HEK293 (cell line): ENCODE measurements around the gene ASB6.

Experiments used
- CTCF ChIP-seq: fragments of 450-650 bp; formaldehyde crosslinking; IDR thresholded peaks from 2 replicates; pipeline ENCODE4 v1.5.1; 2016; ENCODE audit warnings: missing biosample characterization, missing genetic modification characterization
- GLIS2 ChIP-seq: fragments of 450-650 bp; formaldehyde crosslinking; IDR thresholded peaks from 2 replicates; pipeline ENCODE4 v1.5.1; 2016; ENCODE audit warnings: missing biosample characterization, missing genetic modification characterization
- TCF7L2 ChIP-seq: IDR thresholded peaks from 2 replicates; pipeline ENCODE4 v1.6.1; 2011; ENCODE audit warnings: low read depth, mild to moderate bottlenecking, inconsistent platforms, low read length, moderate library complexity, borderline replicate concordance
- YY2 ChIP-seq: fragments of 450-650 bp; formaldehyde crosslinking; IDR thresholded peaks from 2 replicates; pipeline ENCODE4 v1.5.1; 2016; ENCODE audit warnings: missing biosample characterization, missing genetic modification characterization
- ZBTB8A ChIP-seq: fragments of 450-650 bp; formaldehyde crosslinking; IDR thresholded peaks from 2 replicates; pipeline ENCODE4 v1.5.1; 2016; ENCODE audit warnings: missing biosample characterization, missing genetic modification characterization
- ZIC2 ChIP-seq: fragments of 450-650 bp; formaldehyde crosslinking; IDR thresholded peaks from 2 replicates; pipeline ENCODE4 v1.5.1; 2016; ENCODE audit warnings: missing biosample characterization, missing genetic modification characterization
- ZNF221 ChIP-seq: fragments of 450-650 bp; formaldehyde crosslinking; IDR thresholded peaks from 2 replicates; pipeline ENCODE4 v1.5.1; 2017; ENCODE audit warnings: missing biosample characterization, missing genetic modification characterization, borderline replicate concordance
- ZNF274 ChIP-seq, 2 experiments: fragments of 200-500 bp in 1 of 2; fragments of 450-650 bp in 1 of 2; sonication (Bioruptor generic) in 1 of 2; formaldehyde crosslinking in 1 of 2; IDR thresholded peaks; 2 replicates each; pipeline versions ENCODE4 v1.5.1 to v1.6.1; 2014 to 2016; ENCODE audit warnings: borderline replicate concordance in 1 of 2, inconsistent platforms in 1 of 2, low read length in 1 of 2, missing biosample characterization in 1 of 2, missing genetic modification characterization in 1 of 2
- ZNF398 ChIP-seq: fragments of 450-650 bp; formaldehyde crosslinking; IDR thresholded peaks from 2 replicates; pipeline ENCODE4 v1.5.1; 2017; ENCODE audit warnings: missing biosample characterization, missing genetic modification characterization
- ZNF596 ChIP-seq: fragments of 450-650 bp; IDR thresholded peaks from 2 replicates; pipeline ENCODE4 v1.5.0; 2018; ENCODE audit warnings: missing biosample characterization, mild to moderate bottlenecking, missing genetic modification characterization, moderate library complexity
- ZNF639 ChIP-seq: fragments of 450-650 bp; formaldehyde crosslinking; IDR thresholded peaks from 2 replicates; pipeline ENCODE4 v1.5.1; 2016; ENCODE audit warnings: missing biosample characterization, missing genetic modification characterization
- TF ChIP-seq, protein P1 (sequence below): fragments of 450-650 bp; formaldehyde crosslinking; IDR thresholded peaks from 2 replicates; pipeline ENCODE4 v1.5.1; 2016; ENCODE audit warnings: missing biosample characterization, missing genetic modification characterization

- no peak for TF ChIP-seq TCF7L2
- no peak for TF ChIP-seq CTCF (tag by site-specific recombination)
- no peak for TF ChIP-seq ZBTB8A (tag by site-specific recombination)
- no peak for TF ChIP-seq ZNF274 (IDR thresholded peaks at IDR 0.05; ENCODE audit: low read length)
- no peak for TF ChIP-seq ZNF274 (tag by site-specific recombination; IDR thresholded peaks at IDR 0.05; ENCODE audit: borderline replicate concordance)
- no peak for TF ChIP-seq ZNF596
- TF ChIP-seq, protein P1, sequence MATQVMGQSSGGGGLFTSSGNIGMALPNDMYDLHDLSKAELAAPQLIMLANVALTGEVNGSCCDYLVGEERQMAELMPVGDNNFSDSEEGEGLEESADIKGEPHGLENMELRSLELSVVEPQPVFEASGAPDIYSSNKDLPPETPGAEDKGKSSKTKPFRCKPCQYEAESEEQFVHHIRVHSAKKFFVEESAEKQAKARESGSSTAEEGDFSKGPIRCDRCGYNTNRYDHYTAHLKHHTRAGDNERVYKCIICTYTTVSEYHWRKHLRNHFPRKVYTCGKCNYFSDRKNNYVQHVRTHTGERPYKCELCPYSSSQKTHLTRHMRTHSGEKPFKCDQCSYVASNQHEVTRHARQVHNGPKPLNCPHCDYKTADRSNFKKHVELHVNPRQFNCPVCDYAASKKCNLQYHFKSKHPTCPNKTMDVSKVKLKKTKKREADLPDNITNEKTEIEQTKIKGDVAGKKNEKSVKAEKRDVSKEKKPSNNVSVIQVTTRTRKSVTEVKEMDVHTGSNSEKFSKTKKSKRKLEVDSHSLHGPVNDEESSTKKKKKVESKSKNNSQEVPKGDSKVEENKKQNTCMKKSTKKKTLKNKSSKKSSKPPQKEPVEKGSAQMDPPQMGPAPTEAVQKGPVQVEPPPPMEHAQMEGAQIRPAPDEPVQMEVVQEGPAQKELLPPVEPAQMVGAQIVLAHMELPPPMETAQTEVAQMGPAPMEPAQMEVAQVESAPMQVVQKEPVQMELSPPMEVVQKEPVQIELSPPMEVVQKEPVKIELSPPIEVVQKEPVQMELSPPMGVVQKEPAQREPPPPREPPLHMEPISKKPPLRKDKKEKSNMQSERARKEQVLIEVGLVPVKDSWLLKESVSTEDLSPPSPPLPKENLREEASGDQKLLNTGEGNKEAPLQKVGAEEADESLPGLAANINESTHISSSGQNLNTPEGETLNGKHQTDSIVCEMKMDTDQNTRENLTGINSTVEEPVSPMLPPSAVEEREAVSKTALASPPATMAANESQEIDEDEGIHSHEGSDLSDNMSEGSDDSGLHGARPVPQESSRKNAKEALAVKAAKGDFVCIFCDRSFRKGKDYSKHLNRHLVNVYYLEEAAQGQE: no peak
- no peak for TF ChIP-seq ZNF398
- no peak for TF ChIP-seq YY2 (tag by site-specific recombination)
- TF ChIP-seq GLIS2: no peak
- no peak for TF ChIP-seq ZIC2 (tag by site-specific recombination)
- no peak for TF ChIP-seq ZNF221 (tag by site-specific recombination)
- no peak for TF ChIP-seq ZNF639
These were observed 8.7 kb downstream of the ASB6 start for GRCh38 chr9:129633207-129633606.
